ENCODE data around the gene PLXNA1. TPM values are rescaled to one million over a fixed set of nuclear protein-coding genes. Genes with fewer than 3 reads are reported as not detected.

PLXNA1 gene
- total RNA-seq, 1 experiment from 2014 or later: 80.6 TPM

- Histone ChIP-seq H3K27ac (ENCODE audit: low read length) (no peak overlapping the region), H3K36me3 (ENCODE audit: control insufficient read depth, insufficient read depth, low read length) (no peaks in the 10 kb centered on the region), H3K9me3 (ENCODE audit: control insufficient read depth, insufficient read depth, low read depth, low read length) (no peaks in the 10 kb centered on the region), H3K4me3 (ENCODE audit: low read depth in 2 of 2, low read length in 2 of 2) (no peak overlapping the region), H3K4me1 (ENCODE audit: control insufficient read depth, insufficient read depth, low read length) (no peaks in the 10 kb centered on the region), H3K27me3 (ENCODE audit: control insufficient read depth, insufficient read depth, low read length) (no peaks in the 10 kb centered on the region)
- in situ Hi-C loops (cut with HindIII; ENCODE audit: low pct_unique_long_range_greater_than_20kb, low sequenced_read_pairs) (no loop called here), intact Hi-C loops (cut with micrococcal nuclease; ENCODE audit: unreplicated experiment) (no loop called here)
- ChIA-PET POLR2A (no interaction called here), CTCF (no interaction called here)
- no TSS peak for BruUV-seq (replicated peaks)
- DNase-seq (ENCODE audit: low read depth, low spot score) (no peak), ATAC-seq (no peak)
- TF ChIP-seq CTCF (IDR thresholded peaks at IDR 0.05) (no peak), POLR2AphosphoS5 (IDR thresholded peaks at IDR 0.05; ENCODE audit: low read depth, low read length) (no peak), SIN3A (IDR thresholded peaks at IDR 0.05; ENCODE audit: borderline replicate concordance, insufficient read depth, low read depth, low read length) (no peak), REST (IDR thresholded peaks at IDR 0.05; ENCODE audit: insufficient read depth in 1 of 2, low read depth in 2 of 2, low read length in 1 of 2) (no peak), TCF7L2 (IDR thresholded peaks at IDR 0.05; ENCODE audit: low read depth, low read length) (no peak)
Measured at GRCh38 chr3:126946405-126946804, 36.5 kb upstream of the PLXNA1 start.

- BruUV-seq (replicated peaks): no TSS peak
- intact Hi-C loops (cut with micrococcal nuclease; ENCODE audit: unreplicated experiment) (no loop called here), in situ Hi-C loops (cut with HindIII; ENCODE audit: low pct_unique_long_range_greater_than_20kb, low sequenced_read_pairs) (no loop called here)
- H3K36me3 ChIP-seq (ENCODE audit: control insufficient read depth, insufficient read depth, low read length): no peaks in the 10 kb centered on the region
- no peak for DNase-seq (ENCODE audit: low read depth, low spot score)
- ATAC-seq: no peak
- POLR2A ChIA-PET: no interaction called here
- CTCF ChIA-PET: no interaction called here
- no peak overlapping the region for H3K27ac ChIP-seq (ENCODE audit: low read length)
- no peak overlapping the region for H3K4me3 ChIP-seq (ENCODE audit: low read depth in 2 of 2, low read length in 2 of 2)
- no peak for TF ChIP-seq REST (IDR thresholded peaks at IDR 0.05; ENCODE audit: insufficient read depth in 1 of 2, low read depth in 2 of 2, low read length in 1 of 2)
- TF ChIP-seq TCF7L2 (IDR thresholded peaks at IDR 0.05; ENCODE audit: low read depth, low read length): no peak
- no peak for TF ChIP-seq SIN3A (IDR thresholded peaks at IDR 0.05; ENCODE audit: borderline replicate concordance, insufficient read depth, low read depth, low read length)
- no peak for TF ChIP-seq CTCF (IDR thresholded peaks at IDR 0.05)
- TF ChIP-seq POLR2AphosphoS5 (IDR thresholded peaks at IDR 0.05; ENCODE audit: low read depth, low read length): no peak
- no peaks in the 10 kb centered on the region for H3K9me3 ChIP-seq (ENCODE audit: control insufficient read depth, insufficient read depth, low read depth, low read length)
- no peaks in the 10 kb centered on the region for H3K4me1 ChIP-seq (ENCODE audit: control insufficient read depth, insufficient read depth, low read length)
- H3K27me3 ChIP-seq (ENCODE audit: control insufficient read depth, insufficient read depth, low read length): no peaks in the 10 kb centered on the region
Measured at GRCh38 chr3:126947429-126947828, 35.5 kb upstream of the PLXNA1 start.

Data from Panc1 (cell line).